K562 (cell line): ENCODE measurements around the gene IL13. TPM values are rescaled to one million over a fixed set of nuclear protein-coding genes. Genes with fewer than 3 reads are reported as not detected.

Source experiments
- ATAC-seq: fragments of 200-7000 bp; cut with Tn5 transposase; 3 replicates; pipeline ENCODE4 v1.9.1; 2020; ENCODE audit warnings: moderate library complexity
- BruUV-seq: library from RNA; stranded (reverse); fragments of 400-500 nt; replicated peaks from 2 replicates; lab custom pipeline; 2021; lab: Mats Ljungman, UMichigan
- CTCF ChIA-PET: fragments of 300-600 bp; formaldehyde crosslinking; extraction: SDS; loops from one replicate; lab custom pipeline; 2021; ENCODE audit warnings: low intra/inter-chr PET ratio; lab: Yijun Ruan, JAX
- POLR2A ChIA-PET: fragments of 300-600, 350-650 bp; sonication (Branson Sonifier 250); formaldehyde crosslinking; extraction: SDS; loops from one replicate; lab custom pipeline; 2021; ENCODE audit warnings: antibody characterized with exemption, inconsistent platforms; lab: Yijun Ruan, JAX
- DNase-seq, 4 experiments: peaks; one replicate each; pipeline versions ENCODE4 v3.0.0 to v3.0.0-alpha.2; 2011 to 2018; ENCODE audit warnings: low spot score in 3 of 4, mixed read lengths in 3 of 4; ENCODE audit errors: extremely low read depth in 1 of 4
- FAIRE-seq: peaks from 2 replicates; lab custom pipeline; 2011; peaks lifted over from hg19 to GRCh38; lab: Jason Lieb, UNC
- H2AFZ ChIP-seq: 2 replicates; pipeline ENCODE4 v1.6.0; 2011; ENCODE audit warnings: low read depth, low read length, control low read depth, inconsistent platforms
- H3K27ac ChIP-seq: fragments of 200-600 bp; 3 replicates; pipeline ENCODE4 v1.8.0; 2011; ENCODE audit warnings: low read depth, mild to moderate bottlenecking, control low read depth, inconsistent platforms, low read length, moderate library complexity, mixed read lengths; ENCODE audit errors: extremely low read depth
- H3K27me3 ChIP-seq, 2 experiments: fragments of 300-600 bp in 1 of 2; 2 replicates in 1 of 2; 3 replicates in 1 of 2; pipeline versions ENCODE4 v1.6.0 to v1.8.0; 2011; ENCODE audit warnings: inconsistent platforms in 2 of 2, low read length in 2 of 2, mild to moderate bottlenecking in 1 of 2, mixed read lengths in 1 of 2, moderate library complexity in 1 of 2; ENCODE audit not compliant: control insufficient read depth in 2 of 2, insufficient read depth in 2 of 2
- H3K36me3 ChIP-seq: fragments of 300-600 bp; 3 replicates; pipeline ENCODE4 v1.8.0; 2011; ENCODE audit warnings: mild to moderate bottlenecking, low read length, inconsistent platforms; ENCODE audit not compliant: control insufficient read depth, insufficient read depth
- H3K4me1 ChIP-seq, 2 experiments: fragments of 200-600 bp in 1 of 2; replicated peaks in 1 of 2; 2 replicates in 1 of 2; 3 replicates in 1 of 2; pipeline versions ENCODE4 v1.5.1 to v1.8.0; 2011; ENCODE audit warnings: inconsistent platforms in 2 of 2, low read length in 2 of 2, mild to moderate bottlenecking in 1 of 2, mixed read lengths in 1 of 2, moderate library complexity in 1 of 2; ENCODE audit not compliant: control insufficient read depth in 2 of 2, insufficient read depth in 2 of 2
- H3K4me2 ChIP-seq: 2 replicates; pipeline ENCODE4 v1.6.1; 2011; ENCODE audit warnings: low read length, control low read depth, inconsistent platforms, mixed read lengths; ENCODE audit not compliant: insufficient read depth
- H3K4me3 ChIP-seq: fragments of 200-600 bp; sonication (generic), shearing (Covaris generic); 2 replicates; pipeline ENCODE4 v1.5.1; 2016; ENCODE audit warnings: control low read depth, inconsistent platforms
- H3K79me2 ChIP-seq: fragments of 200-600 bp; 3 replicates; pipeline ENCODE4 v1.8.0; 2011; ENCODE audit warnings: low read length, inconsistent platforms; ENCODE audit not compliant: control insufficient read depth, insufficient read depth
- H3K9ac ChIP-seq, 2 experiments: 2 replicates each; pipeline versions ENCODE4 v1.6.0 to v1.6.1; 2011; ENCODE audit warnings: low read depth in 2 of 2, low read length in 2 of 2, control low read depth in 1 of 2, inconsistent platforms in 1 of 2, mild to moderate bottlenecking in 1 of 2, mixed read lengths in 1 of 2; ENCODE audit not compliant: insufficient read depth in 1 of 2
- H3K9me1 ChIP-seq: one replicate; pipeline ENCODE4 v1.6.0; 2011; ENCODE audit warnings: inconsistent platforms, mild to moderate bottlenecking, low read length, moderate library complexity; ENCODE audit not compliant: control insufficient read depth, insufficient read depth
- H3K9me3 ChIP-seq: replicated peaks from 2 replicates; pipeline ENCODE4 v1.5.1; 2011; ENCODE audit warnings: low read depth, low read length, inconsistent platforms; ENCODE audit not compliant: control insufficient read depth, insufficient read depth
- H4K20me1 ChIP-seq: replicated peaks from 2 replicates; pipeline ENCODE4 v1.6.1; 2011; ENCODE audit warnings: low read length, inconsistent platforms, mixed read lengths; ENCODE audit not compliant: control insufficient read depth, insufficient read depth
- BRCA1 ChIP-seq, 2 experiments: fragments of 450-650 bp in 1 of 2; sonication (generic) in 1 of 2; formaldehyde crosslinking in 1 of 2; IDR thresholded peaks; 2 replicates each; pipeline versions ENCODE4 v1.5.0 to v1.6.1; 2017 to 2020; ENCODE audit warnings: mild to moderate bottlenecking in 1 of 2, missing genetic modification reagents in 1 of 2
- DMBX1 ChIP-seq: fragments of 250-450 bp; sonication (Bioruptor Pico); IDR thresholded peaks from 2 replicates; pipeline ENCODE4 v1.8.0; 2022; ENCODE audit warnings: inconsistent platforms, mild to moderate bottlenecking, moderate library complexity, borderline replicate concordance
- FOSL1 ChIP-seq: fragments of 200-800 bp; sonication (Bioruptor generic); conservative IDR thresholded peaks from 2 replicates; pipeline ENCODE4 v1.6.1; 2016; ENCODE audit warnings: missing genetic modification characterization, missing compliant biosample characterization
- GTF2A2 ChIP-seq: IDR thresholded peaks from 2 replicates; pipeline ENCODE4 v1.6.1; 2016; ENCODE audit warnings: mild to moderate bottlenecking, missing genetic modification characterization, missing compliant biosample characterization
- HNRNPH1 ChIP-seq: fragments of 200-400 bp; formaldehyde crosslinking; optimal IDR thresholded peaks from 2 replicates; pipeline ENCODE3; 2017; ENCODE audit warnings: low read depth, mild to moderate bottlenecking, low read length, moderate library complexity
- KAT7 ChIP-seq: sonication (generic); formaldehyde crosslinking; IDR thresholded peaks from 2 replicates; pipeline ENCODE4 v1.8.0; 2022; ENCODE audit warnings: missing genetic modification reagents, mild to moderate bottlenecking, borderline replicate concordance
- MYC ChIP-seq, 2 experiments: fragments of 250-450 bp in 1 of 2; sonication (Bioruptor Pico) in 1 of 2; IDR thresholded peaks; 2 replicates each; pipeline versions ENCODE4 v1.5.1 to v1.6.1; 2012 to 2021; ENCODE audit warnings: low read depth in 2 of 2, borderline replicate concordance in 1 of 2, improper control_type of control experiment in 1 of 2, low read length in 1 of 2, mild to moderate bottlenecking in 1 of 2, moderate library complexity in 1 of 2
- PHTF2 ChIP-seq: fragments of 250-450 bp; sonication (Bioruptor Pico); IDR thresholded peaks from 2 replicates; pipeline ENCODE4 v1.5.0; 2021; ENCODE audit warnings: mild to moderate bottlenecking
- POLR2G ChIP-seq: fragments of 200-400 bp; formaldehyde crosslinking; IDR thresholded peaks from 2 replicates; pipeline ENCODE4 v1.6.1; 2017; ENCODE audit warnings: low read depth, mild to moderate bottlenecking, antibody characterized with exemption, low read length, moderate library complexity
- RBM25 ChIP-seq: fragments of 200-400 bp; formaldehyde crosslinking; IDR thresholded peaks from 2 replicates; pipeline ENCODE4 v1.6.1; 2018; ENCODE audit warnings: low read length, low read depth, moderate library complexity; ENCODE audit not compliant: severe bottlenecking
- RNF2 ChIP-seq: sonication (generic); IDR thresholded peaks from 2 replicates; pipeline ENCODE4 v1.6.1; 2016
- SMARCE1 ChIP-seq: fragments of 450-650 bp; IDR thresholded peaks from 2 replicates; pipeline ENCODE4 v1.7.1; 2016; ENCODE audit warnings: mild to moderate bottlenecking
- THRA ChIP-seq: fragments of 450-650 bp; IDR thresholded peaks from 2 replicates; pipeline ENCODE4 v1.6.1; 2017; ENCODE audit warnings: mild to moderate bottlenecking, moderate library complexity
- TRIM25 ChIP-seq: fragments of 450-650 bp; IDR thresholded peaks from 2 replicates; pipeline ENCODE4 v1.7.0; 2016; ENCODE audit warnings: borderline replicate concordance
- U2AF1 ChIP-seq: fragments of 200-400 bp; formaldehyde crosslinking; optimal IDR thresholded peaks from 2 replicates; pipeline ENCODE3; 2017; ENCODE audit warnings: mild to moderate bottlenecking, low read depth, low read length, moderate library complexity
- ZBTB9 ChIP-seq: fragments of 450-650 bp; formaldehyde crosslinking; IDR thresholded peaks from 2 replicates; pipeline ENCODE4 v1.4.0; 2020; ENCODE audit warnings: mild to moderate bottlenecking, moderate library complexity
- ZNF583 ChIP-seq: fragments of 250-450 bp; sonication (Bioruptor Pico); IDR thresholded peaks from 2 replicates; pipeline ENCODE4 v1.4.0; 2020
- ZNF76 ChIP-seq: fragments of 250-450 bp; sonication (Bioruptor Pico); IDR thresholded peaks from 2 replicates; pipeline ENCODE4 v1.4.0; 2020; ENCODE audit warnings: mild to moderate bottlenecking, moderate library complexity, borderline replicate concordance
- WGBS: fragments of 100-300 bp; shearing (Covaris generic); methylation state at CpG from one replicate; pipeline ENCODE4 v1.1.6; 2016; ENCODE audit warnings: low coverage, mixed read lengths; ENCODE audit not compliant: insufficient coverage; ENCODE audit errors: missing lambda C conversion rate; 5-methylcytosine and 5-hydroxymethylcytosine counted together
- in situ Hi-C: fragments of 300-500 bp; cut with MboI; formaldehyde crosslinking; loops from 4 replicates; pipeline ENCODE4 v1.15.0; 2018; ENCODE audit warnings: inconsistent platforms, mixed read lengths
- intact Hi-C: fragments of 100-400 bp; cut with micrococcal nuclease; formaldehyde crosslinking; loops from 2 replicates; pipeline ENCODE4 v1.14.2; 2022
- polyA plus RNA-seq, 8 experiments: library from polyadenylated mRNA; depleted of rRNA in 4 of 8; stranded (reverse) in 5 of 8; unstranded in 3 of 8; fragments of >200 nt; fragmentation: Nextera tagmentation in 2 of 8; fragmentation: Illumina TruSeq in 1 of 8; extraction: Ambion mirVana in 2 of 8; extraction: Trizol in 1 of 8; gene quantifications; 2 replicates each; pipeline versions ENCODE4 v1.2.1 to v1.2.3, GENCODE V29; 2011 to 2014; ENCODE audit warnings: inconsistent platforms in 1 of 8, missing spikeins in 1 of 8
- total RNA-seq, 7 experiments: library from RNA; depleted of rRNA in 6 of 7; stranded (reverse); fragments of >200 nt in 6 of 7; fragmentation: Illumina TruSeq in 2 of 7; extraction: Trizol in 2 of 7; gene quantifications; 2 replicates each; pipeline versions ENCODE4 v1.2.1 to v1.2.3, GENCODE V29; 2011 to 2021; ENCODE audit warnings: low replicate concordance in 1 of 7

The IL13 gene
- total and polyA plus RNA-seq, 9 of the 15 experiments (the other 6 are each of a cell fraction or from before 2014, with no cell fraction given), result not detected

- DNase-seq (peak in 3 of 4 experiments; percentile 57 to 86 (median 61)), ATAC-seq (peak; percentile 86), FAIRE-seq (peak; percentile 87)
- H4K20me1 ChIP-seq, result no peaks in the 10 kb centered on the region
- peak overlapping the region; percentile 59; the same call in 1 of the 2 replicates for H3K4me2 ChIP-seq
- BruUV-seq, result no TSS peak
- no peaks in the 10 kb centered on the region for H3K36me3 ChIP-seq
- in situ Hi-C loops, result no loop called here
- H3K9me1 ChIP-seq, result no peaks in the 10 kb centered on the region
- CTCF ChIA-PET, result no interaction called here
- POLR2A ChIA-PET, result interaction anchor here (0.6 kb wide), 1 partner anchor 194 kb away, joined by 3 read pairs; no protein-coding TSS in a partner anchor
- H3K4me3 ChIP-seq, result no peak overlapping the region
- H3K9ac ChIP-seq, result no peak overlapping the region
- H3K27me3 ChIP-seq, result no peaks in the 10 kb centered on the region
- WGBS, result 4% methylated on average over 4 of the region's 4 CpGs
- intact Hi-C loops, result loop anchor here (5.0 kb wide), 2 partner anchors 65 to 125 kb away; no protein-coding TSS in a partner anchor
- H3K9me3 ChIP-seq, result peaks cover 9% of the 10 kb centered on the region
- H3K79me2 ChIP-seq, result no peaks in the 10 kb centered on the region
- H3K27ac ChIP-seq, result no peak overlapping the region; the same call in 2 of the 3 replicates
- H3K4me1 ChIP-seq, result peaks cover 16 to 18% of the 10 kb centered on the region in 2 experiments; a peak in 4 of 5 replicates
- H2AFZ ChIP-seq, result no peak overlapping the region
- TF ChIP-seq TRIM25 (no peak), RBM25 (no peak), HNRNPH1 (no peak), DMBX1 (CRISPR knock-in tag) (peak; percentile 92), U2AF1 (no peak), ZNF76 (CRISPR knock-in tag) (no peak), RNF2 (peak; percentile 24; the same call in 1 of the 2 replicates), THRA (no peak), BRCA1 (IDR thresholded peaks at IDR 0.05) (no peak), BRCA1 (CRISPR knock-in tag; IDR thresholded peaks at IDR 0.05) (no peak), ZBTB9 (CRISPR knock-in tag) (no peak), KAT7 (CRISPR knock-in tag) (no peak), FOSL1 (tag) (peak; percentile 55), ZNF583 (CRISPR knock-in tag) (no peak), MYC (IDR thresholded peaks at IDR 0.05; ENCODE audit: low read depth, low read length) (no peak), MYC (CRISPR knock-in tag; IDR thresholded peaks at IDR 0.05; ENCODE audit: borderline replicate concordance, low read depth) (no peak), POLR2G (no peak), GTF2A2 (tag) (no peak), PHTF2 (CRISPR knock-in tag) (no peak), SMARCE1 (peak; percentile 91)
Observed at GRCh38 chr5:132651838-132652469, 6.0 kb upstream of the IL13 start.
